Activated gamma-delta T cell (primary cell): ENCODE results near the gene ELMOD3.
"Not testable (repeated sequence)": the region's sequence is repeated elsewhere in the genome, so short reads cannot be mapped to it uniquely, and the experiment has no call there.

Experiments
- DNase-seq: peaks from one replicate; lab custom pipeline; 2025; lab: John Stamatoyannopoulos, UW

The ELMOD3 gene

DNA sequence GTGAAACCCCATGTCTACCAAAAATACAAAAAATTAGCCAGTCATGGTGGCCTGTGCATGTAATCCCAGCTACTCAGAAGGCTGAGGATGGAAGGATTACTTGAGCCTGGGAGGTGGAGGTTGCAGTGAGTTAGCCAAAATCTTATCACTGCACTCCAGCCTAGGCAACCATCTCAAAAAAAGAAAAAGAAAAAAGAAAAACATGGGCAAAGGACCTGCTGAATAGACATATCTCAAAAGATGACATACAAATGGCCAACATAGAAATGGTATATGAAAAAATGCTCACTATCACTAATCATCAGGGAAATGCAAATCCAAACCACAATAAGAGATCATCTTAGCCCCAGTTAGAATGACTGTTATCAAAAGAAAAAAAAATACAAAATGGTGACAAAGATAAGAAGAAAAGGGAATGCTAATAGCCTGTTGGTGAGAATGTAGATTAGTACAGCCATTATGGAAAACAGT is 25.4 kb upstream of the ELMOD3 start:
- no peak for DNase-seq

DNA sequence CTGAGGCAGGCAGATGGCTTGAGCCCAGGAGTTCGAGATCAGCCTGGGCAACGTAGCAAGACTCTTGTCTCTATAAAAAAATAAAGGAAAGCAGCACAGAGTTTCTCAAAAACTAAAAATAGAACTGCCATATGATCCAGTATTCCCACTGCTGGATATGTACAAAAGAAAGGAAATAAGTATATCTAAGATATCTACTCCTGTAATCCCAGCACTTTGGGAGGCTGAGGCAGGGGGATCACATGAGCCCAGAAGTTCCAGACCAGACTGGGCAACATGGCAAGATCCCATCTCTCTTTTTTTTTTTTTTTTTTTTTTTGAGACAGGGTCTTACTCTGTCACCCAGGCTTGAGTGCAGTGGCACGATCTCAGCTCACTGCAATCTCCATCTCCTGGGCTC is 24.9 kb upstream of the ELMOD3 start:
- not testable (repeated sequence) for DNase-seq

DNA sequence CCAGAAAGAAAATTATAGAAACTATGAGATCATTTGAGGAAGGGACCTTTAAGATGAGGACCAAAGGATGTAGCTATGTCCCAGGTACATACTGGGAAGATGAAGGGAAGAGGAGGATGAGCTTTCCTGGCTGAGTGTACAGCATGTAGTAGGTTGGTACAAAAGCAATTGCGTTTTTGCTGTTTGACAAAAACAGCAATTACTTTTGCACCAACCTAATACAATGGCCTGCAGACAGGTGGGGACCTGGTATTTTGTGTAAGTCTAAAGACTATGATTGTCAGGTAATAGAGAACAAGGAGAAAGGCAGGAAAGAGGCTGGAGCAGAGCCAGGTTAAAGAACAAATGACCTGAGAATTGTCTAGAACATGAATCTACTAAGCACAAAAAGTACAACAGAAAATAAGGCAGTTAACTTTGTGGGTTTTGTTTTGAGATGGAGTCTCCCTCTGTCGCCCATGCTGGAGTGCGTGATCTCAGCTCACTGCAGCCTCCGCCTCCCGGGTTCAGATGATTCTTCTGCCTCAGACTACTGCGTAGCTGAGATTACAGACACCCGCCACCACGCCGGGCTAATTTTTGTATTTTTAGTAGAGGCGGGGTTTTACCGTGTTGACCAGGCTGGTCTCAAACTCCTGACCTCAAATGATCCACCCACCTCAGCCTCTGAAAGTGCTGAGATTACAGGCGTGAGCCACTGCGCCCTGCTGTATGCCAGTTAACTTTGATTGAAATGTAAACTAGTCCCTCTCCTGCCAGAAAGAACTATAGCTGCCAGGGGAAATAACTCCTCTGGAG is 23.5 kb upstream of the ELMOD3 start:
- DNase-seq = no peak

DNA sequence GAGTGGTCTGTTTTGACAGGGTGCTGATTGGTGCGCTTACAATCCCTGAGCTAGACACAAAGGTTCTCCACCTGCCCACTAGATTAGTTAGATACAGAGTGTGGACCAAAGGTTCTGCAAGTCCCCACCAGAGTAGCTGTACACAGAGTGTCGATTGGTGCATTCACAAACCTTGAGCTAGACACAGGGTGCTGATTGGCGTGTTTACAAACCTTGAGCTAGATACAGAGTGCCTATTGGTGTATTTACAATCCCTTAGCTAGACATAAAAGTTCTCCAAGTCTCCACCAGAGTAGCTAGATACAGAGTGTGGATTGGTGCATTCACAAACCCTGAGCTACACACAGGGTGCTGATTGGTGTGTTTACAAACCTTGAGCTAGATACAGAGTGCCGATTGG is 20.7 kb upstream of the ELMOD3 start:
- DNase-seq = not testable (repeated sequence)

DNA sequence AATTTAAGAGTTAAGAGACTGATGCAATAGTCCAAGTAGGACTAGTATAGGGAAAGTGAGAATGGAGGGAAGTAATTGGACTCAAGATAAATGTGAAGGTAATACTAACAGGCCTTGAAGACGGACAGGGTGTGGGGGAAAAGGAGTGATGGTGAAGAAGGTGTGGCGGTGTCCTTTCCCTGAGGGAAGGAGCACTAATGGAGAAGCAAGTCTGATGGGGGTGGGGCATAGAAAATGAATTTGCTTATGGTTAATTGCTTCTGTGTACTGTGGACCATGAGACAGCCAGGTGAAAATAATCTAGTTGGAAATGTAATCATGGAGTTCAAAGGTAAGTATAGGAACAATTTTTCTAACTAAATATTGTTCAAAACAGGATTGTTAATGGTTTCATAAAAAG is 19.6 kb upstream of the ELMOD3 start:
- DNase-seq = no peak

DNA sequence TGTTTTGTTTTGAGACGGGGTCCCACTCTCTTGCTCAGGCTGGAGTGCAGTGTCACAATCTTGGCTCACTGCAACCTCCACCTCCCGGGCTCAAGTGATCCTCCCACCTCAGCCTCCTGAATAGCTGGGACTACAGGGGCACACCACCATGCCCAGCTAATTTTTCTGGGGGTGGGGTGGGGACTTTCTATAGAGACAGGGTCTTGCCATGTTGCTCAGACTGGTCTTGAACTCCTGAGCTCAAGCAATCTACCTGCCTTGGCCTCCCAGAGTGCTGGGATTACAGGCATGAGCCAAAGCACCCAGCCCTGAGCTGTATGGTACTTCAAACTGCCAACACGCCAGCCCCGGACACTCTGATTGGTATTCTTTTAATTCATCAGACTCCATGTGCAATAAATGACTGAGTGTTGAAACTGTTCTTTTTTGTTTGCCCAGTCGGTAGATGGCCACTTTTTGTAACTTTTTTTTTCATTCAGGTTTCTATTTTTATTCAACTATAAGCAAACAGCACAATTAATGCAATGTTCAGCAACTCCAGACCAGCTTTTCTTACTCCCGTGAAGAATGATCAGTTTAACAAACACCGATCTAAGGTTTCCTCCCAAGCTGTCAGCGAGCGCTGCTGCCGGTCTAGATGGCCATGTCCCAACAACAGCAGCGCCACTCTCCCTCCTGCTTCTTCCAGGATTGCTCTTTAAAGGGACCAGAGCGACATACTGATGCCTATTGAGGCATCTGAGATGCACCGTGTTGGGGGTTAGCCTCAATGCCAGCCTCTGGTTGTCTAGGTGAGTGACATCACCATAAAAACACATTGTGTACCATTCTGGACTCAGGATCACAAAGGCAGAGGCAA is 14.3 kb upstream of the ELMOD3 start:
- DNase-seq = no peak

DNA sequence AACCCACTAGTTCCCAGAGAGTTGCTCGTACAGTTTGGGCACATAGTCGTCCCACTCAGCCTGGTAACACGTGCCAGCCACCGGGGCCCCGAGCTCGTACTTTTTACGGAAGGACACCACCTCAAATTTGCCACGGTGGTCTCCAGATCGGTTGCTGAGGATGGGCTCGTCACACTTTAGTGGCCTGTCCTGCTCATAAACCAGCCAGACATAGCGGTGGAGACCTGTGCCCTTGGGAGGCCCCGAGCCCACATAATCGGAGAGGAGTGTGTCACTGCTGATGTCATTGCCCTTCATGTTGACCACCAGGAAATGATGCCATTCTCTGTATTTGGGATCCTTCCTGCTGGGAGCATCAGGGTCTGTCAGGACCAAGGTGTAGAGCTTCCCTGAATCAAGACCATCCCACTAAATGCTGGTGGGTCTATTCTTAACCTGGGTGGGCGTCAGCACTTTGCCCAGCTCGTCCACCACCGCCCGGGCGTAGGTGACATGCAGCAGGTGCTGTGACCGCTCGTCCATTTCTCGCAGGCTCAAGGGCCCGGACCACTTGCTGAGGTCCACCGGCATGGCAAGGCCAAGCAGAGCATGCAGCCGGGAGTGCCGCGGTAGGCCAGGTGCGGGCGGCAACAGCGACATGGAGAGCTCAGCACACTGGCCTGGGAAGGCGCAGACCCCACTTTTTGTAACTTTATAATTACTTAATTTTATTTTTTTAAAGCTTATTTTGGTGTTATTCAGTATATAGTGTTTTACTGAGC is 13.1 kb upstream of the ELMOD3 start:
- no peak for DNase-seq

DNA sequence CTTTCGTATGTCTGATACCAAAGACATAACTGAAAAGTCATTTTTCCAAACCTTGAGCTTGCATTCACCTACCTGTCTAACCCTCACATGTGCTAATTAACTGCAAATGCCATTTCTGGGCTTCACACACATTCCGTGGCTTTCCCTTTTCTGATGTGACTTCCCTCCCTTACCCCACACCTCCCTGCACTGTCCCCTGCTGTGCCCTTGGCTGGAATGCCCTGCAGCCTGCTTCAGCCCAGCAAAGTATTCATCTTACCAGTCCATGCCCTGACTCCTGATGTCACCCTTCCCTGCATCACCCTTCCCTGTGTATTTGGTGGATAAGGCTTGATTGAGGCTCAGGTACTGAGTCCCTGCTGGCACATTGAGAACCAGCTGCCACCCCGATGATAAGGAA is 12.4 kb upstream of the ELMOD3 start:
- DNase-seq = no peak

DNA sequence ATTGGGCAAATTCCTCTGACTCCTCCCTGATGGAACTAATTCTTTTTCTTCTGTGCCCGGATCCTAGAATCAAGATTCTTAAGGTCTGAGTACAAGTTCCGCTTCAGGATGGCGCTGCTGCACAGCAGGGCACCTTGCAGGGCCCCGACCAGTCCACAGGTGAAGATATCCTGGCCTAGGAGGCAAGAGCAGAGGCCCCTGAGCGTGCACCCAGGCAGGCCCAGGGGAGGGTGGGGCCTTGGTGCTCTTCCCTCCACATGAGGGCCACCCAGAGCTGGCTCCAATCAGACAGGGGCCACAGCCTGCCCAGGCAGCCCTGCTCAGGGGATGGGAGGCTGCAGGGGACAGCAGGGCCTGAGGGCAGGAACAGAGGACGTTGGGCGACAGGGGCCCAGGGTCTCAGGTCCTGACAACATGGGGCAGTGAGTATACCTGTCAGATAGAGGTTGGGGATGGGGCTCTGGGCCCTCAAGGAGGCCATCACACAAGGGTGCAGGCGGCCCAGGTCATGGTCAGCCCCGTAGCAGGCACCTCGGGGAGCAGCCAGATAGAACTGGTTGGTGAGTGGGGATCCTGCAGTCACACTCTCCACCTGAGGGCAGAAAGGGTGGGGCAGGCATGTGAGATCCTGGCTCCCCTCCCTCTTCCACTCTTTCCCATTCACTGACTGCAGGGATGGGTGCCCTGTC is 11.2 kb upstream of the ELMOD3 start:
- not testable (repeated sequence) for DNase-seq

DNA sequence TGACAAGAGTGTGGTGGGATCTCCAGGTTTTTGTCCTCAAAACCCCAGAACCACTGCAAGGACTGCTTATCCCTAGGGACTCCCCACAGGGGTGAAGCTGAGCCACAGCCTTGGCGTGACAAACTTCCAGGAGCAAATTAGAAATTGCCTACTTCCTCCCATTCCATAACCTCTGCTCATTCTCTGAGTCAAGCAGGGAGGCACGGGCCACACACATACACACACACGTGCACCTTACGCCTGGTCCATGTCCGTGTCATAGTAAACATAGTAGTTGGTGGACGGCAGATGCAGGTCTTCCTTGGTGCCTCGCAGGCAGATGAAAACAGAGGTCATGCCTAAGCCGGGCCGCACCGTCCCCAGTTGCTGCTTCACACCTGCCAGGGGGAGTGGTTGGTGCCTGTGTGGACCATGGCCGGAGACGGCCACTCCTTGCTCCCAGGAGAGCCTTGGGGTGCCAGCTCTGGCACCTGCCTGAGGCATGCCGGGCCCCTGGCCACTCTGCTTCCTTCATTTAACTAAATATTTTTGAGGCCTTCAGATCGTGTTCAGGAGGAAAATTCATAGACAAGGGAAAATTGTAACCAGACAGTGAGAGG is 10.1 kb upstream of the ELMOD3 start:
- DNase-seq = no peak

DNA sequence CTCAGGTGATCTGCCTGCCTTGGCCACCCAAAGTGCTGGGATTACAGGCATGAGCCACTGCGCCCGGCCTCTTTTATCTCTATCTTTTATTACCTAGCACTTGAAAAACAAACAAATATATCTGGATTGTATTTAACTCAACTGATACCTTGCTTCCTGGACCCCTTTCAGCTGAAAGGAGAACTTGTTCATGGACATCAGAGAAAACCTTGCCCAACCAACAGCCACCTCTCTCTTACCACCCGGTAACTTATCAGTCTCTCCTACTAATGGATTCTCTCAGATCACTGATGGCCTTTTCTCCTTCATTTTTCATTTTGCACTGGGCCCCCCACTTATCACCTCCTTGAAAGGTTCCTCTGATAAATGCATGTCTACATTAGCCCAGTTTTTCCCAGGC is 7.0 kb upstream of the ELMOD3 start:
- DNase-seq = no peak

DNA sequence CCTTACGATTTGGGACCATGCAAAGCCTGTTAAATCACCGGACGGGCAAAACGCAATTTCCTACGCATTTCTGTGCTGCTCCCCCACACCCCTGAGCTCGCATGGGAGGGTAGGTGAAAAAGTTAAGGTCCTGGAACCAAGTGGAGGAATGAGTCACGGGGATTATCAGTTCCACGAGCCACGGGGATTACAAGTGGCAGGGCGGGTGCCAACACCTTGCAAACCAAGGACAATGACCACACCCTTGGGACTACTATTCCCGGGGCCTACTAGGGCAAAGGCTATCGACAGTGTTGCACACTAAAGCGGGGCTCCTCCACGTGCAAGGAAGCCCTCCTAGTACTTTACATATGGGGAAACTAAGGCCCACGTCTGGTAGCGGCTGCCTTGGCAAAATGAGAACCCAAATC is 688 bp upstream of the ELMOD3 start:
- no peak for DNase-seq

DNA sequence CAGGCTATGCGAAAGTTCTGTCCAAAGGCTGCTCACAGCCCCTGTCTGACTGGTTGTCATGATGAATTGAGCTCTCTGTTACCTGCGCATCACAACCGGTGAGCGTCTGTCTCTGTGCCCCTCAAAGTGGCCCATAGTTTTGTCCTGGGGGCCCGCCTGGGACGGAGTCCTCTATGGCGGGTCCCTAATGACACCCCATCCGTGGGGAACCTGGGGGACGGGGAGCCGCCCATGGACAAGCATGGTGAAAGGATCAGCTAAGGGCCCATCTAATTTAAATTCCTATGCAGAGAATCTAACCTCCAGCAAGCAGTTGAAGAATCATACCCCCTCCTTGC is 473 bp downstream of the ELMOD3 start:
- no peak for DNase-seq

DNA sequence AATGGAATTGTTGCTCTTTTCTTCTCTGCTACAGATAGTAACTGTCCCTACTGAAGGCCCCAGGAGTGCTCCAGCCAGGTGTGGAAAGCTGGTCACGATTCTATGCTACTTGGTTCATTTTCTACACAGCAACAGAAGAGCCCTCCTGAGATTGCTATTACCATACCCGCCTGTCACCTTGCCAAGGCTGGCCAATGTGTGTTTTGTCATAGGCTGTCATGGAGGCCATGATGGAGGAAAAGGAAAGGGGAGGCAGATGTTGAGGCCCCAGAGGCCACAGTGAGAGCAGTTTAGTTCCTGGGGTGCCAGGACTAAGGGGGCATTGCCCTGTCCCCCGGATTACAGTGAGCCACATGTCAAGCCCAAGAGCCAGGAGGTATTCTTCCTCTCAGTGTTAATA is 952 bp downstream of the ELMOD3 start:
- DNase-seq = no peak

DNA sequence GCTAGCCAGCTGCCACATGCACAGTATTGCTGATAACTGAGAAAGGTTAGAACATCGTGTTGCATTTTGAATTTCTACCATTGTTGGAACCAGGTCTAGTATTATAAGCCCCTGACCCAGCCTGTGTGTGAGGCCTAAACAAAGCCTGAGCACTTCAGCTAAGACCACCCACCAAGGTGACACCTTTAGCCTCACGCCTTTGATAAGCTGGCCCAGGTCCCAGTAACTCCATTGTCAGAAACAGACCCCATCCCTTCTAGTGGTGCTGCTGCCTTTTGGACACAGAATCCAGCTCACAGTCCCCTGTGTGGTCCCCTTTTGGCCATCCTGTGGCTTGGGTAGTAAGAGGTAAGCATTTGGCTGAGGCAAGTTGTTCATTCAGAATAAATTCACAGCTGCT is 1.6 kb downstream of the ELMOD3 start:
- DNase-seq = no peak

DNA sequence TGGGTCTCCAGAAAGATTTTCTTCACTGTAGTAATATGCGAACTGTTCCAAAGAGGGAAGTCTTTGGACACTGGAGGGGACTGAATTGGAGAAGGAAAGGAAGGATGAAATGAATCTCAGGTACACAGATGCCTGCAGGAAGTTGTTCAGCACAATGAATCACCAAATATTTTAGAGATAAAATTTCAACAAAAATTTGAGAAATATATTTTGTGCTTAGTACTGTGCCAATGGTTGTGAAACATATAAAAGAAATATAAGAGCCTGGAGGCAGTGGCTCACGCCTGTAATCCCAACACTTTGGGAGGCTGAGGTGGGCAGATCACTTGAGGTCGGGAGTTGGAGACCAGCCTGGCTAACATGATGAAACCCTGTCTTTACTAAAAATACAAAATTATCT is 3.2 kb downstream of the ELMOD3 start:
- no peak for DNase-seq

DNA sequence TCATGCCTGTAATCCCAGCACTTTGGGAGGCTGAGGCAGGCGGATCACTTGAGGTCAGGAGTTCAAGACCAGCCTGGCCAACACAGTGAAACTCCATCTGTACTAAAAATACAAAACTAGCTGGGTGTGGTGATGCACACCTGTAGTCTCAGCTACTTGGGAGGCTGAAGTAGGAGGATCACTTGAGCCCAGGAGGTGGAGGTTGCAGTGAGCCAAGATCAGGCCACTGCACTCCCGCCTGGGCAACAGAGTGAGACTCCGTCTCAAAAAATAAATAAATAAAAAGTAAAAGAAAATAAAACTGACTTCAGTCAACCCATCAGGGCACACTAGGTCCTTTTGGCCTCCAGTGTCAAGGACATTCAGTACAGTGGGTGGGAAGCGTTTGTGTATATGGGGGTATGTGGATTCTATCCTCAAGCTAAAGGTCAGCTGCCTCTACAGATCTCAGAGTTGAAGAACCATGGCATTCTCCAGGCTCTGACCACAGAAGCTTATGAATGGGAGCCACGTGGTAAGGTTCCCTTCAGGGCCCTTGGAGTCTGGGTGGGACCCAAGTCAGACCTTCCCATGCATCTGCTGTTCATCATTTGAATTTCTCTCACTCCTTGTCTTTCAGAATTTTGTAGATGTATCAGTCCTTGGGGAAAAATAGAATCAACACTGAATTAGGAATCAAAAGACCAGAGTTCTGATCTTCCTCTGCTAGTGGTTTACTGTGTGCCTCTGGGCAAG is 8.3 kb downstream of the ELMOD3 start:
- DNase-seq = not testable (repeated sequence)

DNA sequence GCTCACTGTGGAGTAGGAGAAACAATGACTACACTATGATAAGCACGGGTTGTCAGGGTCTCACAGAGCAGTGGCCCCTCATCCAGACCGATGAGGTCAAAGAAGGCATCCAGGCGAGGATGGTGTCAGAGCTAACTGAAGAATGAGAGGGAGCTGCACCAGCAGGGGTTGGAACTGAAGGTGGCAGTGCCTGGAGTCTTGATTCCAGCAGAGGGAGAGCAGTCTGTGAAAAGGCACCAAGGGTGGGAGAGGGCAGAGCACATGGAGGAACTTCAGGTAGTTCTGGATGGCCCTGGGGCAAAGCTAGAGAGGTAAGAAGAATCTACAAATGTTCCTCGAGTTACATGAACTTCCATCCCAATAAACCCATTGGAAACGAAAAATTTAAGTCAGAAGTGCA is 12.6 kb downstream of the ELMOD3 start:
- no peak for DNase-seq

DNA sequence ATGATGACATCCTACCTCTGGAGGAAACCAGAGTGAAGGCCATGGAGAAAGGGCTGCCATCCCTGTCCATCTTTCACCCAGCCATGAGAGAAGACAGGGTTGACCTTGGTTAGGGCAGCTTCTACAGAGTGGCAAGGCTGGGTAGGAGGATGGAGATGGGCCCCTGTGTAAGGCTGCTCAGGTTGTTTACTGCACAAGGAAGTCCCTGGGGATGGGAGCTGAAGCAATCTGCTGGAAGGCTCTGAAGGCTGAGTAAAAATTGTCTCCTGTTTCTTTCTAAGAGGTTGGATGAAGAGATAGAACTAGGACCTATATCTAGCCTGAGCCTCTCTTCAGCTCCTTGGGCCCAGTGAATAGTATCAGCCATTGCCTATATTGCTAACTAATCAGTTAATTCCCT is 14.4 kb downstream of the ELMOD3 start:
- DNase-seq = no peak

DNA sequence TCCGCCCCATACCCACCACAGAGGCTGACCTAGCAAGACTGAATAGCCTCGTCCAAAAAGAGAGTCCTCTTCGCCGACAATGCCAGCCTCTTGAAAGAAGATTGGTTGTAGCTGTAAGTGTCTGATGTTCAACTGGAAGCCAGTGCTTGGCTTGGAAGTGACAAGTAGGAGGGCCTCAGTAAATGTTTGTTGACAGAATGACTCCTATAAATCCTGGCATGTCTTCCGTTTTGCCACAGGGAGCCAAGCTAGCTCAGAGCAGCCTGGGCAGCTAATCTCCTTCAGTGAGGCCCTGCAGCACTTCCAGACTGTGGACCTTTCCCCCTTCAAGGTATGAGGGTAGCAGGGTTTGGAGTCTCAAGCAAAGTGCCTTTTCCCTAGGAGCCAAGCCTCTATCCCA is 14.9 kb downstream of the ELMOD3 start:
- no peak for DNase-seq

DNA sequence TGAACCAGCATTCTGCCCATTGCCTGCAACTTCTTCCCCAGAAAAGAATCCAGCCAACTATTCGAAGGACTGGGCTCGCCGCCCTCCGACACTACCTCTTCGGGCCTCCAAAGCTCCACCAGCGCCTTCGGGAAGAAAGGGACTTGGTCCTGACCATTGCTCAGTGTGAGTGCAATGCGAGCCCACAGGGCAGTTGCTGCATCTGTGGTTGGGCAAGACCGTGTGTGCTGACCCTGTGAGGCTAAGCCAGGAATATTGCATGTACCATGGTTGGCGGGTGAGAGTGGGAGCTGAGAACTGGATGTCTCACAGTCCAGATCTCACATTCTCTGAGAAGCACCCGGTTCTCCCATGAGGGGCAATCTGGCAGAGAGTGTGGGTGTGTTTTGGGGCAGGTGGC is 16.5 kb downstream of the ELMOD3 start:
- no peak for DNase-seq
